ENCODE data around the gene NOL12.

- TF ChIP-seq CTCF (IDR thresholded peaks at IDR 0.05; ENCODE audit: low read length) (no peak), EZH2 (optimal IDR thresholded peaks at IDR 0.05; ENCODE audit: low read depth, low read length) (no peak)
Measured at GRCh38 chr22:37681001-37681424, 5.1 kb upstream of the NOL12 start.

All from MM.1S (cell line).